DMS114 treated with DMSO at 0.1 percent for 48 hours (cell line): ENCODE results near the gene TLE4.
A peak's percentile ranks its signal among the peaks of the same experiment; 100 is the strongest.
"Not testable (repeated sequence)": the region's sequence is repeated elsewhere in the genome, so short reads cannot be mapped to it uniquely, and the experiment has no call there.

Source experiments
- DNase-seq: peaks from one replicate; lab custom pipeline; 2025; ENCODE audit not compliant: unreplicated experiment; lab: John Stamatoyannopoulos, UW

Gene TLE4

DNA sequence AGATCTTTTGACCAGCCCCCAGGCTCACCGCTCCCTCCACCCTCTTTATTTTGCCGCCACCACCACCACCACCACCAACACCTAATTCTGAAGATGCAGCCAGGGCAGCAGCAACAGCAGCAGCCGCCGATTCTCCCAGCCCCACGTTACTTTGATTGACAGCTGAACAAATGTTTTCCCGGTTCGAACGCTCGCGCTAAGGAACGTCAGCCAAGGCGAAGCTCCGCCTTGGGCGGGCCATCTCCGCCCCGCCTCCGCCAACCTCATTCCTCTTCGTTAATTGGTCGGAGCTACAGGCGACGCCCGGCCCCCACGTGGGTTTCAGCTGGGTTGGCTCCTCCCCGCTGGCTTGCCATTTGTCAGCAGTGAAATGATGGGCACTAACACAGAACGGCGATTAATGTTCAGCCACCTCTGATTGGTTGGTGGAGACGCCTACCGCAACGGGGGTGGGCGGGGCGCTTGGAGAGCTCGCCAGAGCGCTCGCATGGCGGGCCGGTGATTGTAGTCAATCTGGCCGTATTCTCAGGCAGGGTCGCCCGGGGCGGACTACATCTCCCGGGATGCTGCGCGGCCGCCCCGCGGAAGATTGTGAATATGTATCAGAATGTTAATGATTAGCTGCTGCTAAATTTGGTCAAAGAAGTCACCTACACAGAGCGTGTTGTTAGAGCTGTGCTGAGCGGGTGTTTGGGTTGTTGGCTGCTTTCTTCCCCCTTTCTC lies at the start of gene TLE4:
TSS of gene TLE4 (plus strand) at position 657 of the 723 bp plus-strand sequence. CDS start 826 bp downstream, outside the sequence.
- peak; percentile 92 for DNase-seq

DNA sequence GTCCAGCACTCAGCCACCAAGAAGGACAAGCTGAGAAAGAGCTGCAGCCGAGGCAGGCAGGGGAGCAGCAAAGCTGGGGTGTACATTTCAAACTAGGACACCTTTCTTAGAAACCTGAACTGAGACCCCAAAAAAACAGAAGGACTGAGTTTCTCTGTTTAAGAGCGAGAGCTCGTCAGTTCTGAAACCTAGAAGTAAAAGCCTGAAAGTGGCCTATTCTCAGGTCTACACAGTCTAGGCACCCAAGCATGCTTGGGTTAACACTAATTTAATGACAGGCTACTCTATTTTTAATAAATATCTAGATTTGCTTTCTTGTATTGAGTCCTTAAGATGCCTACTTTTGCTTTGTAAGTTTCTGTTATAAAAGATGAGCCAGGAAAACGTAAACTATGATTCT lies 49.0 kb upstream of the TLE4 start:
- DNase-seq, result no peak

DNA sequence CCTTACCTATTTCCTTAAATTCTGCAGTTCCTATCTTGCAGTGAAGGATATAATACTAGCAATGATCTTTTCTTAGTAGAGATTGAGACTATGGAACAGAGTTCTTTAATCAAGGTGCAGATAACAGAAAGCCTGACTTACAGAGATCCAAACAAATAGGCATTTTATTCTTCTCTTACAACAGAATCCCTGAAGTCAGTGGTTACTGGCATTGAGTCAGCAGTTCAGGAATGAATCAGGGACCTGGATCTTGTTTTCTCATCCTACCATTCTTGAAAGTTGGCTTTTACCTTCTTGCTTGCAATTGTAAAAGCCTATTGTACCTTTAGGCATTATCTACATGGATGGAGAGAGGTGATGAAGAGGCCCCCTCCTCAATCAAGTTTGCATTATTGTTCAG lies 47.5 kb upstream of the TLE4 start:
- no peak for DNase-seq

DNA sequence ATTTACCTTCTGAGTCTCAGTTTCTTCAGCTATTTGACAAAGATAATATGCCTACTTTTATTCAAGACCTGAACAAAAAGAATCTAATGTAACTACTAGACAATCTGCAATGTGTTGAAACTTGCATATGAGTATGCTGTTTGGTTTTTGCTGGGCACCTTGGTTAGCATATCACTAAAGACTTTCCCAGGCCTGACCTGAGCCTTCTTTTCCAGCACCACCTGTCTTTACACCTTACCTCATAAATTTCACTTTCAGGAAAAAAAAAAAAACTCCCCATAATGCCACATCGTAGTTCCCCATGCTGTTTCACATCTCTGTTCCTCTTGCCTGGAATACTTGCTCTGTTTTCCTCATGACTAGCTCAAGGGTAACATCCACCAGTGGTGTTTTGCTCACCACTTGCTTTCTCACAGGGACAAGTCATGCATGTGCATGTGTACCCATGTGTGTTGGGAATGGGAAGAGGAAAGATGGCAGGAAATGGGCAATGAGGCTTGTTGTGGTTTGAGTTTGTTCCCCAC lies 45.6 kb upstream of the TLE4 start:
- DNase-seq, result no peak

DNA sequence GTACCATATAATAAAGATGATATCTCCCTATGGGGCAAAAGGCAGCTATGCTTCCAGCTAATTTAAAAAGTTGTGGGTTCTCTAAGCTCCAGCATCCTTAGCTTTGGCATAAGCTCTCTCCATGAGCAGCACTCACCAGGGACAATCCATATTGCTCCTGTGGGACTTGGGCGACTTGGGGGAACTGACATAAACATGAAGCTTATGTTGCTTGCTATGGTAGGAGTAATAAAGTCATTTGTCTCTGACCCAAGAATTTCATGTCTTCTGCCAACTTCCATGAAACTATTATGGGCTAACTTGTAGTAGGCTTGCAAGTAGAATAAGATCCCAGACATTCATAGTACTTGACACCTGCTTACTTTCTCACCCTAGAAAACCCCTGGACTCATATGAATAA lies 36.2 kb upstream of the TLE4 start:
- DNase-seq, result no peak

DNA sequence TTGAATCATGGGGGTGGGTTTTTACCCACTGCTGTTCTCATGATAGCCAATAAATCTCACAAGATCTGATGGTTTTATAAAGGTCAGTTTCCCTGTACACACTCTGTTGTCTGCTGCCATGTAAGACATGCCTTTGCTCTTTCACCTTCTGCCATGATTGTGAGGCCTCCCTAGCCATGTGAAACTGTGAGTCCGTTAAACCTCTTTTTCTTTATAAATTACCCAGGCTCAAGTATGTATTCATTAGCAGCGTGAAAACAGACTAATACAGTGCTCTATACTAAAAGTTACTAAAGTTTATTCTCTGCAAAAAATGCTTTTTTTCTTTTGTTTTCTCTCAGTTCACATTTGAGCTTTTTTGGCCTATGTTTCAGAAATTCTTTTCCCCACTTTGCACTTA lies 33.9 kb upstream of the TLE4 start:
- no peak for DNase-seq

DNA sequence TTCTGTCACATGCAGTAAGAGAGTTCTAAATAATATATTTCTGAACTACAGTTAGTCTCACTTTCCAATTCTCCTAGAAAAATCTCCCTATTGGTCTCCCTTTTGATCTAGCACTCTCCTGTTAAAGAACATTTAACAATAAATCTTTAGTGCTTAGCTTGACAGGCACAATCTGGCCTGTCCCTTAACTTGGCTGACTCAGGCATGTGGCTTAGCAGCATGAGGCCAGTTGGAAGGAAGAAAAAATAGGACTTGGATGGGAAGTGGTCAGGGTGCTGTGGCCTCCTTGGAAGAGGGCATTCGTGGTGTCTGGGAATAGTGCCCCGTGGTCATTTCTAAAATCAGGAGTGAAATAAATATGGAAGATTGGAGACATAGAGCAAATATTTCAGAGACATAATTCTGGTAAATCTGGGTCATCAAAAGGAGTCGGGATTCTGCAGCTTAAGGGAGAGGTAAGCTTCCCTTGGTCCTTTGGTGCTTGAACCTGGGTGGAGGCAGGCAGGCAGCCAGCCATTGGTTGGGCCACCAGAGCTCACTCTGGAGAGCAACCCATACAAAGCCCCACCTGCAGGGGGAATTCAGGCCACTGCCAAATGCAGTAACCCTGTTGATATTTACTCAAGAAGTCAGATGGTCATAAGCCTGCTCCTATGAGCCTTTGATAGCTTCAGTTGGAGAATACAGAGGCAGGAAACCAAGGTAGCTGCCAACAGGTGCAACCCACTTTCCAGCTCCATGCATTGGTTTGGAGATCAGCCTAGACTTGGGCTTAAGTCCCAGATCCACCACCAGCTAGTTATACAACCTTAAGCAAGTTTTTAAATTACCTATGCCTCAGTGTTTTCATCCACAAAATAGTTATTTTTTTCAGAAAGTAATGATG lies 28.8 kb upstream of the TLE4 start:
- DNase-seq, result no peak

DNA sequence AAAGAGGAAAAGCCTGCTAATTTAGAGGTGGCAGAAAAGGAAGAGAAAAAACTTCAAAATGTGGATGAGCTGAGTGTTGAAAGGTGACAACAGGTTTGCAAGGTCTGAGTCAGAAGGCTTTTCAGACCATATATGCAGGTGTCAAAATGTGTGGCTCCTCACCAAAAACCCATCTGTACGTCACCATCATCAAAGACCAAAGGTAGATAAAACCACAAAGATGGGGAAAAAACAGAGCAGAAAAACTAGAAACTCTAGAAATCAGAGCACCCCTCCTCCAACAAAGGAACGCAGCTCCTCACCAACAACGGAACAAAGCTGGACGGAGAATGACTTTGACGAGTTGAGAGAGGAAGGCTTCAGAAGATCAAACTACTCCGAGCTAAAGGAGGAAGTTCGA lies 27.4 kb upstream of the TLE4 start:
- DNase-seq, result not testable (repeated sequence)

DNA sequence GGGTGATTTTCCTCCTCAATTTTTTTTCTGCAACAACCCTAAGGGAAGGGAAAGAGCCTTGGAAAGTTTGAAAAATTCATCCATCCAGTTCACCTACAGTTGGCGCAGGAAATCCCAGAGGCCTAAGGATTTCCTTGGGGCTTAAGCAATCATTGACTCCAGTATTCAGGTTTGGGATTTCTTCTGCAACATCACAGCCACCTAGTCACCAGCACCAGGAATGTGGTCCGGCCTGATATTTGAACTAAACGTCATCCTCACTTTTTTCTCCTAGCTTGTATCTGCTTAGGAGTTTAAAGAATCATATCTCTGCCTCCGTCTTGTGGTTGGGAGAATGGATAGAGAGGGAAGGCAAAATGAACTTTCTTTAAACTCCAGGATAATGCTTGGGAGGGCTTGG lies 20.2 kb upstream of the TLE4 start:
- no peak for DNase-seq

DNA sequence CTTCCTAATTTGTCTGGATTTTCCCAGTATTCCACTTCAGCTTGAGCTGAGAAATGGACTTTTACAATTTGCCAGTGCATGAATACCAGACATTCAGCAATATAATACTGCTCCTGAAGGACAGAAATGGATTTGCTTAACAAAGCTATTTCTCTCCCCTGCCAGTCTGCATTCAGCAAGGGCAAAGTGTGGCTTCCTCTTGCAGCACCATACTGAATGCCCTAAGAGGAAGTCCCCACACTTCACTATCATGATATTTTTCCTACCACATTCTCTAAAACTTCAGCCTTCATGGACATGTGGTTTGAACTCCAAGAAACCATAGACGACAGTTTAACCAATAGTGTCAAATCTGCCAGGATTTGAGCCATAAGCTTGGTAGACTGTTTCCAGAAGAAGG lies 19.8 kb upstream of the TLE4 start:
- no peak for DNase-seq

DNA sequence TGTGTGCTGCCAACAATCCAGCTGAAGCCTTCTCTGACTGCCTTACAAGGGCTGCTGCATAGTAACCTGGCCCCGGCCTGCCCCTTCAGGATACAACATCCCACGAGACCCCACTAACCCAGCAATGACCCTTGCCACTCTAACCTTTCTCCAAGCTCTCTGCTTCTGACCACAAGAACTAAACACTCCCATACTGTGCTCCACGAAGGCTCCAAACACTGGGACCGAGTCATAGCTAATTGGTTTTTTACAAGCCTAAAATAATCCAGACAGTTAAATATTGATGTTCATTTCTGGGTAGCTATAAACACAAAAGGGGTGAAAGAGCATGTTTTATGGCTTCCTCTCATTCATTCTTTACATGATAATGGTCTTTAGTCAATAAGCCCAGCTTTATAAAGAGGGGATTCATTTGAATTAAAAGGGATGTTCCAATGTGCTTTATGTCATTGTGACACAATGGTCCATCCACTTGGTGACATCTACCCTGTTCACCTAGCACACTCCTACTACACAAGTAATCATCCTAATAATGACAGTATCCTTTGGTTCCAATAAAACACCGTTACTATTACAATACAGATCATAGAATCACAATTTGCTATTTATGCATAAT lies 16.2 kb upstream of the TLE4 start:
- no peak for DNase-seq

DNA sequence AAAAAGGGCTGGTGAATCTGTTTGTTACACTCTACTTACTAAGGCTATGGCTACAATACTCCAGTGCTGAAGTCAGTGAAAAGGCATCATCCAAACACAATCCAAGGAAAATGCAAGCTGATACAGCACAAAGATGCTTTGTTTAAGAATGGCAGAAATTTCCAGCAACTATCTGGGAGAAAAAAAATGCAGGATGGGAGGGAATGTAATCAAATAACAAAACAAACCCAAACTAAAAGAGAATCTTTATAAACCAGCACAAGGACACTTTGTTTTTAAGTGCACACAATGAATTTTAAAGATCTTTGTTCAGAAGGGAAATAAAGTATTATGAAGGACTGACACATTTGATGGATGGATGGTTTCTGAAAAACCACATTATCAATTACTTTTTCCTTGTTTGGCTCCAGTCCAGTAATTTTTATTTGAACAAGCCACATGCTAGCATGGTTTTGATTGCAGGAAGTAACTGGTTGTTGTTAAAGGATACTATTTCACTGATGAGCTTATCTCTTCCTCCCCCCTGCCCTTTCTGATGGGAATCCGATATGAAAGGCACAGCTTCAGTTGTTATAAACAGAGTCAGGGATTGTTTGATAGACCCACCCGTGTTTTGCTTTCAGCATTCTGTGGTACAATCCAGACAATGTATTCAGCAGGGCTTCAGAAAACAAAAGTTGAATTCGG lies 12.1 kb upstream of the TLE4 start:
- DNase-seq, result no peak

DNA sequence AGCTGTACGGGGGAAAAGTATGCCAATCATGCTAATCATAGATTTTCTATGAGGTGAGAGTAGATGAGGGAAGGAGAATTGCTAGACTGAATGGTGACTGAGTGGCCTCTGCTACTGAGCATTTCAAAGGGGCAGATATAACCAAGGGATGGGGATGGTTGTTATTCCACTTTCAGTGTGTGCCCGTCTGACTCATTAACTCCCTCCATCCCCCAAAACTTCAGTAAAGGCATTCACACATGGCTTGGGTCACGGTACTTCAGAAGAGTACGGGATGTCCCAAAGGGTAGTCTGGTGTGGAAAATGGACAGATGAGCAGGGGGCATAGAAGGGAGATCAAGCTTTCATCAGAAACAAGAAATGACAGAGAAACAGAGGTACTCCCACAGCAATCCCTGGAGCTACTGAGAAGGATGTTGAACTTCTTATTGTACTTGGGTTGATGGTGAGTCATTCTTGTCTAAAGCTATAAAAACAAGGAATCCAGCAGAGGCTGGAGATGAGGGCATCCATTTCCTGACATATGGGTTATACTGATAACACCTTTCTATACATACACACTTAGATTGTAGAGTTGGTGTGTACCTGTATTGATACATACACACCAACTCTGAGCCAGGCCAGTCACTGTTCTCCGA lies 8.9 kb upstream of the TLE4 start:
- no peak for DNase-seq

DNA sequence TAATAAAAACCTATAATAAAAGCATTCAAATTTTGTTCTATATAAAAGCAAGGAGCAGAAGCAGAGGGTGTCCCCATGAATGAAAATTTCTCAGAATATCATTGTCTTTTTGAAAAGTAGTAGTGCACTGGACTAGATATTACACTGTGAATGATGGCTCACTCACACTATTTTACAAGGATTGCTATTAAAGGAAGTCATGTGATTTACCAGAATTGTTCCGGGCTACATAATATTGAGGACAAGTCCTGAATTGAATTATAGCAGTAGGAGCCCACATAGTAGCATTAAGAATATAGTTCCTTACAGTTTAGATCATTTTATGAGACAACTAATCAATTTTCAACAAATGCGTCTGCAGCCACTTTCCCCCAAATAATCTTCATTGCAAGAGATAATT lies 7.7 kb upstream of the TLE4 start:
- no peak for DNase-seq

DNA sequence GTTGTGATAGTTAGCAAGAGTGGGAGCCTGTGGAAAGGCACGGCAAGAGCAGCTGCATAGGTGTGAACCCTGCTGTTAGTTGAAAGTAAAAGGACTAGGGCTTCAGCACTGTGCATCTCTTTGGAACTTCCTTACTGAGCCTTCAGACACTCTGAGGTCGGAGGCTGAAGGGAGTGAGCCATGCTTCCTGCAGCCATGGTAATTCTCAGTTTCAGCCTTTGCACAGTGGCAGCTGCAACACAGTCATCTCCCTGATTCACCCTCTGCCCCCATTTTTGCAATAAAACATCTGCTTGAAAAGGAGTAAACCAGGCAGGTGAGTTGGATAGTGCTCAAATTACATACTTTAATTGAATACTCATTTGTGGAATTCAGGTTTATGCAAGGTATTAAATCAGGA lies 6.5 kb upstream of the TLE4 start:
- DNase-seq, result no peak

DNA sequence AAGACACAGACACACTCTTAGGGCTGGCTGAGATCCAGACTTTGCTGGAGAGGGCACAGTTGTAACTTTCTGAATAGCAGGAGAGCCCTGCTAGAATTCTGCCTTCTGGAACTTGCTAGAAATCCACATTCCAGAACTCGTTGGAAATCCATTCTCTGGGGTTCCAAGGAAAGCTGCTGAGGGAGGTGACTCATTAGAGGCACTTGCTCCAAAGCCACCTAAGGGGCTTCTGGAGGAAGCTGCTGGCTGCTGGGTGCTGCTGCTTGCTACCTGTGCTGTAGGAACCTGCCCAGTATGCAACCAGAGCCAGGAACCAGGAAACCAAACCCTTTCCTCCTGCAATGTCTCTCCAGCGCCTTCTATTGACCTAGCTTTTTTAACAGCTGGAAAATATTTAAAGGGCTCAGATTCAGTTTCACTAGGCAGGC lies 4.1 kb upstream of the TLE4 start:
- DNase-seq, result no peak

DNA sequence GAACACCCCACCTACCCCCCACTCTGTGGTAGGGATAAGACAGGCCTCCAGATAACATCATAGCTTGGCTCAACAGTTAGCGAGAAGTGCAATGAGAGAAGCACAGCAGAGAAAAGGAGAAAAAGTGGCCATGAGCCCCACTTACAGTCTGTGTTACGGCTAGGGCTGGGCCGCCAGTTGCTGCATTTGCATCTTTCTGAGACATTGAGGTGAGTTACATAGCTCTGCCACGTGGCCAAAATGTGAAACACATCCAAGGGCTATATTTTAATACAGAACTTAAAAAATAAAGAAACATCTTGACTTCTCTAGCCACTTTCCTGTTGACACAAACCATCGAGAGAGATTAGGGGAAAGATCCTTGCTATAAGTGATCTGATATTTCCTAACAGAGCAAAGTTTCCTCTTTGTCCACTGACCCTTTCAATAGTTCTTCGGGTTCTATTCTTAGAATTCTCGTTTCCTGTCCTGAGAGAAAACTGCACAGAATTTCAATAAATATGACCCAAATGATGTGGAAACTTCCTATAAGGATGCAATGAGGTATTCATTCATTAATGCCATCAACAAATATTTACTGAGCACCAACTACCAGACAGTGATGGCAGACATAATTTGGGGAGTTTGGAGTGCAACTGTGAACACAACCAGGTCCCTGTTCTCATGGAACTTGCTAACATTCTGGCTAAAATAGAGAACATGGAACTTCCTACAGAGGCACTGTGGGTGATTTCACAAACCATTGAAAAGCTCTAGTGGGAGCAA lies 3.2 kb upstream of the TLE4 start:
- DNase-seq, result no peak

DNA sequence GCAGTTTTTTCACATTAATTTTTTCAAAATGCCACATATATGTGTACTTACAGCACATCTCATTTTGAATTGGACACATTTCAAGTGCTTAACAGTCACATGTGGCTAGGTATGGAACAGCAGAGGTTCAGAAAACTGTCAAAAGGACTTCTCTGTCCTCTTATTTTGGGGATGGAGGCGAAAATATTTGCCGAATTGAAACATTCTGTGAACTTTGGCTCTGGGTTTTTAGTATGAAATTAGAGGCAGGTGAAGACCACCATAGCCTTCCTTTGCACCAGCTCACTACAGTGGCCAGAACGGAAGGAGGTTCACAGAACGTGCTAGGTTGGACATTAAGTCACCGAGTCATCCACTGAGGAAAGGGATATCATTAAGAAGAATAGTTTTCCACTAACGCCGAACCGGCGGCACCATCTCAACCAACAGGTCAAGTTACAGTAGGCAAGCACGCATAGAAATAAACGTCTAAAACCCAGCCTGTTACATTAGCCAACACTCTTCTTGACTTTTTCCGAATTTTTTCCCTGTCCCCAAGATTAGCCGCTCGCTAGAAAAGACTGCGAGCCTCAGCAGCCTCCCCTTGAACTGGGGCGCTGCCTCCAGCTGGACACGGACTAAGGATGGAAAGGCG lies 1.8 kb upstream of the TLE4 start:
- no peak for DNase-seq
